Transverse colon (tissue), 4 donors: ENCODE data around the gene RTP4.

ENCODE experiments used
- POLR2AphosphoS5 ChIP-seq, 3 donors: sonication (generic); formaldehyde crosslinking; IDR thresholded peaks; one replicate each; pipeline ENCODE4 v1.6.1; 2016; ENCODE audit warnings: antibody characterized with exemption in 3 of 3
- TF ChIP-seq, protein P1 (sequence below), 5 experiments: fragments of 200-600 bp in 3 of 5; fragments of 450-650 bp in 2 of 5; sonication (generic) in 3 of 5; IDR thresholded peaks; 1 replicate in 2 of 5; 2 replicates in 3 of 5; pipeline ENCODE4 v1.5.1; 2016 to 2017; ENCODE audit warnings: antibody characterized with exemption in 5 of 5, inconsistent platforms in 3 of 5, mild to moderate bottlenecking in 2 of 5, moderate library complexity in 1 of 5

DNA sequence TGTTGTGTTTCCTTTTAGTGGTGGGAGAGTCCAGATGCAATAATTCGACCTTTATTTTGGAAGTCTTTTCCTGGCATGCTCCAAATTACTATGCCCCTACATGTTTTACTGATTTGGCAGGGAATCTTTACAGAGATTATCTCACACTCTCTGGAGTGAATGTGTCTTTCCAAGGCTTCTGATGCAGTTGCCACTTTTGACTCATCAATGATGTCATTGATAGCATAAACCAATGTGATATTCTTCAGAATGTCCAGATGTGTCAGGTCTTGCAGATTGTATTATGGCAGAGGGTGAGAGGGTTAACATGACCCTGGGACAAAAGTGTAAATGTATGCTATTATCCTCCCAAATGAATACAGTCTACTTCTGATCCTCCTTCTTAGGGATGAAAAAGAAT lies 9.7 kb downstream of the RTP4 start:
- TF ChIP-seq, protein P1, sequence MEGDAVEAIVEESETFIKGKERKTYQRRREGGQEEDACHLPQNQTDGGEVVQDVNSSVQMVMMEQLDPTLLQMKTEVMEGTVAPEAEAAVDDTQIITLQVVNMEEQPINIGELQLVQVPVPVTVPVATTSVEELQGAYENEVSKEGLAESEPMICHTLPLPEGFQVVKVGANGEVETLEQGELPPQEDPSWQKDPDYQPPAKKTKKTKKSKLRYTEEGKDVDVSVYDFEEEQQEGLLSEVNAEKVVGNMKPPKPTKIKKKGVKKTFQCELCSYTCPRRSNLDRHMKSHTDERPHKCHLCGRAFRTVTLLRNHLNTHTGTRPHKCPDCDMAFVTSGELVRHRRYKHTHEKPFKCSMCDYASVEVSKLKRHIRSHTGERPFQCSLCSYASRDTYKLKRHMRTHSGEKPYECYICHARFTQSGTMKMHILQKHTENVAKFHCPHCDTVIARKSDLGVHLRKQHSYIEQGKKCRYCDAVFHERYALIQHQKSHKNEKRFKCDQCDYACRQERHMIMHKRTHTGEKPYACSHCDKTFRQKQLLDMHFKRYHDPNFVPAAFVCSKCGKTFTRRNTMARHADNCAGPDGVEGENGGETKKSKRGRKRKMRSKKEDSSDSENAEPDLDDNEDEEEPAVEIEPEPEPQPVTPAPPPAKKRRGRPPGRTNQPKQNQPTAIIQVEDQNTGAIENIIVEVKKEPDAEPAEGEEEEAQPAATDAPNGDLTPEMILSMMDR (IDR thresholded peaks at IDR 0.05): no peak
- TF ChIP-seq POLR2AphosphoS5 (IDR thresholded peaks at IDR 0.05): no peak
